Ureter (tissue), 1 donor: ENCODE data around the gene SUFU. TPM values are rescaled to one million over a fixed set of nuclear protein-coding genes. Genes with fewer than 3 reads are reported as not detected.
"Not testable (repeated sequence)": the region's sequence is repeated elsewhere in the genome, so short reads cannot be mapped to it uniquely, and the experiment has no call there.

Experiments
- DNase-seq: peaks from one replicate; pipeline ENCODE4 v3.0.0-alpha.2; 2020; ENCODE audit warnings: low spot score
- total RNA-seq: library from RNA; stranded (reverse); gene quantifications from one replicate; pipeline ENCODE4 v1.2.4, GENCODE V29; 2023
- donor health status: DM: yes; HTN: yes; CAD: no.

Gene SUFU
- 25.5 TPM for total RNA-seq

GRCh38 chr10:102503264-102504178 is at the start of gene SUFU:
TSS of gene SUFU (plus strand) at chr10:102503972. CDS start at chr10:102504153, 181 bp downstream.
- DNase-seq = peak; percentile 99

DNA sequence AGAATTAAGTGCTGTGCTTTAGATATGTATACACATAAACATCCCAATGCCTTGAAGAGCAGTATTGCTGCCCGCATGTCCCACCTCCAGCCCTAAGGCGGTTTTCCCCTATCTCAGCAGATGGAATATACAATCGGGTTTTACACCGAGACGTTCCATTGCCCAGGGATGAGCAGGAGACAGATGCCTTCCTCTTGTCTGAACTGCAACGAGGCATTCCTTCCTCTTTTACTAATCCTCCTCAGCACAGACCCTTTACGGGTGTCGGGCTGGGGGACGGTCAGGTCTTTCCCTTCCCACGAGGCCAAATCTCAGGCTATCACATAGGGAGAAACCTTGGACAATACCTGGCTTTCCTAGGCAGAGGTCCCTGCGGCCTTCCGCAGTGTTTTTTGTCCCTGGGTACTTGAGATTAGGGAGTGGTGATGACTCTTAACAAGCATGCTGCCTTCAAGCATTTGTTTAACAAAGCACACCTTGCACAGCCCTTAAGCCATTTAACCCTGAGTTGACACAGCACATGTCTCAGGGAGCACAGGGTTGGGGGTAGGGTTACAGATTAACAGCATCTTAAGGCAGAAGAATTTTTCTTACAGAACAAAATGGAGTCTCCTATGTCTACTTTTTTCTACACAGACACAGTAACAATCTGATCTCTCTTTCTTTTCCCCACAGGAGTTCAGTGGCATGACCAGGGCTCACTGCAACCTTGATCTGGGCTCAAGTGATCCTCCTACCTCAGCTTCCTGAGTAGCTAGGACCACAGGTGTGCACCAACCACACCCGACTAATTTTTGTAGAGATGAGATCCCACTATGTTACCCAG is 48.9 kb upstream of the SUFU start:
- DNase-seq = not testable (repeated sequence)

GRCh38 chr10:102455893-102456471 is 47.8 kb upstream of the SUFU start:
- DNase-seq = no peak

GRCh38 chr10:102457591-102458150 is 46.1 kb upstream of the SUFU start:
- DNase-seq = no peak

- no peak for DNase-seq
Measured at GRCh38 chr10:102458656-102459055, 45.1 kb upstream of the SUFU start.

- DNase-seq = no peak
Measured at GRCh38 chr10:102460836-102461186, 43.0 kb upstream of the SUFU start.

- DNase-seq = peak; percentile 91
Measured at GRCh38 chr10:102461187-102462054, 42.4 kb upstream of the SUFU start.

DNA sequence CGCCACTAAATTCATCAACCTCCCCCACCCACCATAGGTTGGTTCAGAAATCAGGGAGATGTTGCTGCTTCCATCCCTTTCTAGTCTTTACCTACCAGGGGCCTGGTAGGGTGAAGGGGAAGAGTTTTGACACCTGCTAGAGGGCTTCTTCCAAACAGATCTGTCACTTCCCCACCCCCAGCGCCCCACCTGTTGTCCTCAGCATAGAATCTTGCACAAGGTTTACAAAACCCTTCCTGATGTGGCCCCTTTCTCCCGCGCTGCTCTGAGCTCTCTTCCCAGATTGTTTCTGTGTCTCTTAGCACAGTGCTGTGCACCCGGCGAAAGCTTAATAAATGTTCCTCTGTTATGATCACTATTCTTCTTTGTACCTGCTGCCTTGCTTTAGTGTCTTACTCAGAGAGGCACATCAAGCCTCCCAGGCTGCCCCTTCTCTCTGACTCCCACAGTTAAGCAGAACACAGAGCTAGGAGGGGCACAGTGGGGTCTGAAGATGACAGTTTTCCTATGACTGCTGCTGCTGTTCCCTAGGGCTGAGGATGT is 41.2 kb upstream of the SUFU start:
- no peak for DNase-seq

DNA sequence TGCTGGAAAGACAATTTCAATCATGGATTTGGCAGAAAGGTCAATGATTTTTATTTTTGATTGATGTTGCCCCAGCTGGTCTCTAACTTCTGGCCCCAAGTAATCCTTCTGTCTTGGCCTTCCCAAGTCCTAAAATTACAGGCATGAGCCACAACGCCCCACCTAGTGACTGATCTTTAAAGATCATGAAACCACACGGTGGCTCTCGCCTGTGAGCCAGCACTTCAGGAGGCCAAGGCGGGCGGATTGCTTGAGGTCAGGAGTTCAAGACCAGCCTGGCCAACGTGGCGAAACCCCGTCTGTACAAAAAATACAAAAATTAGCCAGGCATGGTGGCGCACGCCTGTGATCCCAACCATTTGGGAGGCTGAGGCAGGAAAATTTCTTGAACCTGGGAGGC is 39.8 kb upstream of the SUFU start:
- no peak for DNase-seq

- DNase-seq = no peak
Measured at GRCh38 chr10:102465466-102465865, 38.3 kb upstream of the SUFU start.

DNA sequence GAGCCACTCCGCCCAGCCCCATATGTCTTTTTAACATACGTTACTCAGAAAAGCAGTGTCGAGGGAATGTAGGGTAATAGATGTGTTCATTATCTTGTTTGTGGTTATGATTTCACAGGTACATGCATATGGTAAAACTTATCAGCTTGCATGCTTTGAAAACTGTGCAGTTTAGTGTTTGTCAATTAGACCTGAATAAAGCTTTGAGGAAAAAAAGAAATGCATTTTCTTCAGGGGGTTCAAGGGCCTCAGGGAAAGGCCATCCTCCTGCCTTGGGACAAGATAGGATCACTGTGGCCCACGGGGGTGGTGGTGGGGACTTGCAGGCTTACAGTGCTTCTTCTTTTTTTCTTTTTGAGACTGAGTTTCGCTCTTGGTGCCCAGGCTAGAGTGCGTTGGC is 36.5 kb upstream of the SUFU start:
- DNase-seq = no peak

- no peak for DNase-seq
Measured at GRCh38 chr10:102467971-102468438, 35.8 kb upstream of the SUFU start.

DNA sequence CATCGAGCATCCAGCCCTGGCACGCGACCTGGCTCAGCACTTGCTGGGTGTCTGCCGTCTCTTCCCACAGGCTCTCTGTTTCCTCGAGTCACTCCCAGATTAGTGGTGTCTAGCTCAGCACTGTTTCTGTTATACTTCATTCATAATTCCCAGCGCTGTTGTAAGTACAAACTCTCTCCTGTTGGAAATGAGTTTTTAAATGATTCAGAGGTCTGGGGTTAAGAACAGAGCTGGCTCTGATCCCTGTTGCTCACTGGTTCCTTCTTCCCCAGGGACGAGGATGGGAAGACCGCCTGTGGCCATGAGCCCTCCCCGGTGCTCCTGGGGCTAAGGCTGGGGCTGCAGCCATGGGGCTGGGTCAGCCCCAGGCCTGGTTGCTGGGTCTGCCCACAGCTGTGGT is 35.1 kb upstream of the SUFU start:
- DNase-seq = no peak

DNA sequence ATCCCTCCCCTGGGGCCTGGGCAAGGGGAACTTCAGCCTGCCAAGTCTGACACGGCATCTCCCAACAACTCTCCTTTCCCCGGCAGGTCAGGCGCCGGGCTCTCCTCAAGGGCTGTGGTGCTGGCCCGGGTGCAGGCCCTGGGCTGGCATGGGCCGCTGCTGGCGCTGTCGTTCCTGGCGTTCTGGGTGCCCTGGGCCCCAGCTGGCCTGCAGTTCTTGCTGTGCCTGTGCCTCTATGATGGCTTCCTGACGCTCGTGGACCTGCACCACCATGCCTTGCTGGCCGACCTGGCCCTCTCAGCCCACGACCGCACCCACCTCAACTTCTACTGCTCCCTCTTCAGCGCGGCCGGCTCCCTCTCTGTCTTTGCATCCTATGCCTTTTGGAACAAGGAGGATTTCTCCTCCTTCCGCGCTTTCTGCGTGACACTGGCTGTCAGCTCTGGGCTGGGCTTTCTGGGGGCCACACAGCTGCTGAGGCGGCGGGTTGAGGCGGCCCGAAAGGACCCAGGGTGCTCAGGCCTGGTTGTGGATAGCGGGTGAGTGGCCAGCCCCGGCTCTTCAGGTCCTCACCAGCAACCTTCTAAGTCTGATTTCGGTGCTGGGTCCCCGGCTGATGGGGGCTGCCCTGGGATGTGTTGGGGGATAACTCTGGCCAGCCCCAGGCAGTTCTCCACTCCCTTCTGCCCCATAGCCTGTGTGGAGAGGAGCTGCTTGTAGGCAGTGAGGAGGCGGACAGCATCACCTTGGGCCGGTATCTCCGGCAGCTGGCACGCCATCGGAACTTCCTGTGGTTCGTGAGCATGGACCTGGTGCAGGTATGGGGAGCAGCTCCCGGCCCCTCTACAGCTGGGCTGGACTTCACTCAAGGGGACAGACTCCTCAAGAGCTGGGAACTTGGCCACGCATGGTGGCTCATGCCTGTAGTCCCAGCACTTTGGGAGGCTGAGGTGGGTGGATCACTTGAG is 32.9 kb upstream of the SUFU start:
- no peak for DNase-seq

DNA sequence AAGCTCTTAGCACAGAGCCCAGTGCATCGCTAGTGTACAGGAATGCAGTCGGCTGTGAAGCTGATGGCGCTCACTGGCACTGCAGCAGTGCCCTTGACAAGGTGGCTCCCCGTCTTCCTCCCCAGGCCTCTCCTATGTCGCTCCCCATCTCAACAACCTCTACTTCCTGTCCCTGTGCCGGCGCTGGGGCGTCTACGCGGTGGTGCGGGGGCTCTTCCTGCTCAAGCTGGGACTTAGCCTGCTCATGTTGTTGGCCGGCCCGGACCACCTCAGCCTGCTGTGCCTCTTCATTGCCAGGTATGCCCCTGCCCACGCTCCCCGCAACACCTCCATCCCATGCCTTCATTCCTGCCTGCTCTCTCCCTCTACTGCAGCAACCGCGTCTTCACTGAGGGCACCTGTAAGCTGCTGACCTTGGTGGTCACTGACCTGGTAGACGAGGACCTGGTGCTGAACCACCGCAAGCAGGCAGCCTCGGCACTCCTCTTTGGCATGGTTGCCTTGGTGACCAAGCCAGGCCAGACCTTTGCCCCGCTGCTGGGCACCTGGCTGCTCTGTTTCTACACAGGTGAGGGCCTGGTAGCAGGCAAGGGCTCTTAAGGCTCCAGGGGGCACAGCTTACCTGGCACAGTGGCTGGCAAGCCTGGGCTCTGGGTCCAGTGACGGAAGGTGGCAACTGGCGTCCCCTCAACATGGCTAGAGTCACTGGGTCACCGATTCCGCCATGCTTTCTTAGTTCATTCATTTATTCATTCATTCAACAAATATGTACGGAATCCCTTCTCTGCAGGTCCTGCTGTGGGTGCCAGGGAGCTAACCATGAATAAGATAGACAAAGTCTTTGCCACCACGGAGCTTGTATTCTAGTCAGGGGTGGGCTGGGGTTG is 30.1 kb upstream of the SUFU start:
- no peak for DNase-seq

GRCh38 chr10:102475451-102476040 is 28.2 kb upstream of the SUFU start:
- DNase-seq = no peak

GRCh38 chr10:102476466-102477141 is 27.2 kb upstream of the SUFU start:
- no peak for DNase-seq

DNA sequence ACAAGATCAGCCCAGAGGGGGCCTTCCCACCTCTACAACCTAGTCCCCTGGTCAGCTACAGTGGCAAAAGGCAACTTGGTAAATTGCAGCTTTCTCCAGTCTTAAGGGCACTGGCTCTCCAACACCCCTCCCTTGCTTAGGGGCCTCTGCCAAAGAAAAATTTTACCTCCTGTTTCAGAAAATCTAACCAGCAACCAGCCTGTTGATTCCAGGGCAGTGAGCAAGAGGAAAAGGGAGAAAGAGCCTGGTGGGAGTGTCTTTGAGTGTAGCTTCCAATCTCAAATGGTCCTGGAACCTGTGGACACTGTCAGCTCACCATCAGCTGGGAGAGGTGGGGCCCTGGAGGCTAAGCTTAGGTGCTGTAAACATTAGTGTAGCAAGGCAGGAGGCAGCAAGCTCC is 24.1 kb upstream of the SUFU start:
- no peak for DNase-seq
